K562 (cell line): ENCODE data around the gene GJA4. TPM values are rescaled to one million over a fixed set of nuclear protein-coding genes. Genes with fewer than 3 reads are reported as not detected.

ENCODE experiments used
- ATAC-seq: fragments of 200-7000 bp; cut with Tn5 transposase; 3 replicates; pipeline ENCODE4 v1.9.1; 2020; ENCODE audit warnings: moderate library complexity
- BruUV-seq: library from RNA; stranded (reverse); fragments of 400-500 nt; replicated peaks from 2 replicates; lab custom pipeline; 2021; lab: Mats Ljungman, UMichigan
- CTCF ChIA-PET: fragments of 300-600 bp; formaldehyde crosslinking; extraction: SDS; loops from one replicate; lab custom pipeline; 2021; ENCODE audit warnings: low intra/inter-chr PET ratio; lab: Yijun Ruan, JAX
- POLR2A ChIA-PET: fragments of 300-600, 350-650 bp; sonication (Branson Sonifier 250); formaldehyde crosslinking; extraction: SDS; loops from one replicate; lab custom pipeline; 2021; ENCODE audit warnings: antibody characterized with exemption, inconsistent platforms; lab: Yijun Ruan, JAX
- DNase-seq, 4 experiments: peaks; one replicate each; pipeline versions ENCODE4 v3.0.0 to v3.0.0-alpha.2; 2011 to 2018; ENCODE audit warnings: low spot score in 3 of 4, mixed read lengths in 3 of 4; ENCODE audit errors: extremely low read depth in 1 of 4
- FAIRE-seq: peaks from 2 replicates; lab custom pipeline; 2011; peaks lifted over from hg19 to GRCh38; lab: Jason Lieb, UNC
- H2AFZ ChIP-seq: 2 replicates; pipeline ENCODE4 v1.6.0; 2011; ENCODE audit warnings: low read depth, low read length, control low read depth, inconsistent platforms
- H3K27ac ChIP-seq: fragments of 200-600 bp; 3 replicates; pipeline ENCODE4 v1.8.0; 2011; ENCODE audit warnings: low read depth, mild to moderate bottlenecking, control low read depth, inconsistent platforms, low read length, moderate library complexity, mixed read lengths; ENCODE audit errors: extremely low read depth
- H3K27me3 ChIP-seq, 2 experiments: fragments of 300-600 bp in 1 of 2; 2 replicates in 1 of 2; 3 replicates in 1 of 2; pipeline versions ENCODE4 v1.6.0 to v1.8.0; 2011; ENCODE audit warnings: inconsistent platforms in 2 of 2, low read length in 2 of 2, mild to moderate bottlenecking in 1 of 2, mixed read lengths in 1 of 2, moderate library complexity in 1 of 2; ENCODE audit not compliant: control insufficient read depth in 2 of 2, insufficient read depth in 2 of 2
- H3K36me3 ChIP-seq: fragments of 300-600 bp; 3 replicates; pipeline ENCODE4 v1.8.0; 2011; ENCODE audit warnings: mild to moderate bottlenecking, low read length, inconsistent platforms; ENCODE audit not compliant: control insufficient read depth, insufficient read depth
- H3K4me1 ChIP-seq, 2 experiments: fragments of 200-600 bp in 1 of 2; replicated peaks in 1 of 2; 2 replicates in 1 of 2; 3 replicates in 1 of 2; pipeline versions ENCODE4 v1.5.1 to v1.8.0; 2011; ENCODE audit warnings: inconsistent platforms in 2 of 2, low read length in 2 of 2, mild to moderate bottlenecking in 1 of 2, mixed read lengths in 1 of 2, moderate library complexity in 1 of 2; ENCODE audit not compliant: control insufficient read depth in 2 of 2, insufficient read depth in 2 of 2
- H3K4me2 ChIP-seq: 2 replicates; pipeline ENCODE4 v1.6.1; 2011; ENCODE audit warnings: low read length, control low read depth, inconsistent platforms, mixed read lengths; ENCODE audit not compliant: insufficient read depth
- H3K4me3 ChIP-seq: fragments of 200-600 bp; sonication (generic), shearing (Covaris generic); 2 replicates; pipeline ENCODE4 v1.5.1; 2016; ENCODE audit warnings: control low read depth, inconsistent platforms
- H3K79me2 ChIP-seq: fragments of 200-600 bp; 3 replicates; pipeline ENCODE4 v1.8.0; 2011; ENCODE audit warnings: low read length, inconsistent platforms; ENCODE audit not compliant: control insufficient read depth, insufficient read depth
- H3K9ac ChIP-seq, 2 experiments: 2 replicates each; pipeline versions ENCODE4 v1.6.0 to v1.6.1; 2011; ENCODE audit warnings: low read depth in 2 of 2, low read length in 2 of 2, control low read depth in 1 of 2, inconsistent platforms in 1 of 2, mild to moderate bottlenecking in 1 of 2, mixed read lengths in 1 of 2; ENCODE audit not compliant: insufficient read depth in 1 of 2
- H3K9me1 ChIP-seq: one replicate; pipeline ENCODE4 v1.6.0; 2011; ENCODE audit warnings: inconsistent platforms, mild to moderate bottlenecking, low read length, moderate library complexity; ENCODE audit not compliant: control insufficient read depth, insufficient read depth
- H3K9me3 ChIP-seq: replicated peaks from 2 replicates; pipeline ENCODE4 v1.5.1; 2011; ENCODE audit warnings: low read depth, low read length, inconsistent platforms; ENCODE audit not compliant: control insufficient read depth, insufficient read depth
- H4K20me1 ChIP-seq: replicated peaks from 2 replicates; pipeline ENCODE4 v1.6.1; 2011; ENCODE audit warnings: low read length, inconsistent platforms, mixed read lengths; ENCODE audit not compliant: control insufficient read depth, insufficient read depth
- CREBBP ChIP-seq: IDR thresholded peaks from one replicate; pipeline ENCODE4 v1.6.1; 2012; ENCODE audit warnings: low read depth, mild to moderate bottlenecking, control low read depth, inconsistent platforms, low read length
- MAFF ChIP-seq: IDR thresholded peaks from 2 replicates; pipeline ENCODE4 v1.6.1; 2012; ENCODE audit warnings: low read length, improper control_type of control experiment
- NR1H2 ChIP-seq: sonication (generic); formaldehyde crosslinking; IDR thresholded peaks from 2 replicates; pipeline ENCODE4 v1.4.0; 2020; ENCODE audit warnings: mild to moderate bottlenecking, missing genetic modification reagents
- SRSF7 ChIP-seq: fragments of 200-400 bp; formaldehyde crosslinking; optimal IDR thresholded peaks from 2 replicates; pipeline ENCODE3; 2017; ENCODE audit warnings: mild to moderate bottlenecking, low read depth, low read length
- XRCC5 ChIP-seq: fragments of 200-400 bp; formaldehyde crosslinking; IDR thresholded peaks from 2 replicates; pipeline ENCODE4 v1.6.1; 2017; ENCODE audit warnings: low read depth, mild to moderate bottlenecking, low read length
- ZBTB12 ChIP-seq: fragments of 250-450 bp; sonication (Bioruptor Pico); IDR thresholded peaks from 2 replicates; pipeline ENCODE4 v1.4.0; 2020
- ZFP30 ChIP-seq: fragments of 250-450 bp; sonication (Bioruptor Pico); IDR thresholded peaks from 2 replicates; pipeline ENCODE4 v1.8.0; 2022; ENCODE audit warnings: moderate library complexity, mild to moderate bottlenecking, inconsistent platforms, borderline replicate concordance
- ZNF274 ChIP-seq: IDR thresholded peaks from 2 replicates; pipeline ENCODE4 v1.6.1; 2011; ENCODE audit warnings: low read depth, mild to moderate bottlenecking, low read length, moderate library complexity, borderline replicate concordance
- ZNF561 ChIP-seq: fragments of 450-650 bp; formaldehyde crosslinking; conservative IDR thresholded peaks from 2 replicates; pipeline ENCODE4 v1.4.0; 2020; ENCODE audit warnings: mild to moderate bottlenecking, moderate library complexity
- WGBS: fragments of 100-300 bp; shearing (Covaris generic); methylation state at CpG from one replicate; pipeline ENCODE4 v1.1.6; 2016; ENCODE audit warnings: low coverage, mixed read lengths; ENCODE audit not compliant: insufficient coverage; ENCODE audit errors: missing lambda C conversion rate; 5-methylcytosine and 5-hydroxymethylcytosine counted together
- in situ Hi-C: fragments of 300-500 bp; cut with MboI; formaldehyde crosslinking; loops from 4 replicates; pipeline ENCODE4 v1.15.0; 2018; ENCODE audit warnings: inconsistent platforms, mixed read lengths
- intact Hi-C: fragments of 100-400 bp; cut with micrococcal nuclease; formaldehyde crosslinking; loops from 2 replicates; pipeline ENCODE4 v1.14.2; 2022
- polyA plus RNA-seq, 8 experiments: library from polyadenylated mRNA; depleted of rRNA in 4 of 8; stranded (reverse) in 5 of 8; unstranded in 3 of 8; fragments of >200 nt; fragmentation: Nextera tagmentation in 2 of 8; fragmentation: Illumina TruSeq in 1 of 8; extraction: Ambion mirVana in 2 of 8; extraction: Trizol in 1 of 8; gene quantifications; 2 replicates each; pipeline versions ENCODE4 v1.2.1 to v1.2.3, GENCODE V29; 2011 to 2014; ENCODE audit warnings: inconsistent platforms in 1 of 8, missing spikeins in 1 of 8
- total RNA-seq, 7 experiments: library from RNA; depleted of rRNA in 6 of 7; stranded (reverse); fragments of >200 nt in 6 of 7; fragmentation: Illumina TruSeq in 2 of 7; extraction: Trizol in 2 of 7; gene quantifications; 2 replicates each; pipeline versions ENCODE4 v1.2.1 to v1.2.3, GENCODE V29; 2011 to 2021; ENCODE audit warnings: low replicate concordance in 1 of 7
- TF ChIP-seq, protein P1 (sequence below): sonication (generic); IDR thresholded peaks from 2 replicates; pipeline ENCODE4 v1.6.1; 2016
- TF ChIP-seq, protein P2 (sequence below): sonication (generic); formaldehyde crosslinking; IDR thresholded peaks from 2 replicates; pipeline ENCODE4 v1.8.0; 2023; ENCODE audit warnings: missing genetic modification reagents, mild to moderate bottlenecking, borderline replicate concordance
- TF ChIP-seq, protein P3 (sequence below): fragments of 150-350 bp; conservative IDR thresholded peaks from 2 replicates; pipeline ENCODE4 v1.6.1; 2014; ENCODE audit warnings: low read length

Gene GJA4
- total and polyA plus RNA-seq, 9 of the 15 experiments (the other 6 are each of a cell fraction or from before 2014, with no cell fraction given) = 0.16 to 0.24 TPM; not detected in 7

GRCh38 chr1:34744851-34745250, 47.9 kb upstream of the GJA4 start:
- in situ Hi-C loops = loop anchor here (10.0 kb wide), 1 partner anchor 1110 kb away; no protein-coding TSS in a partner anchor
- ChIA-PET CTCF (no interaction called here), POLR2A (no interaction called here)
- Histone ChIP-seq H3K27me3 (peaks cover 6 to 28% of the 10 kb centered on the region in 2 experiments; a peak in 3 of 5 replicates), H3K9ac (no peak overlapping the region), H2AFZ (no peak overlapping the region), H3K4me1 (no peaks in the 10 kb centered on the region), H3K9me3 (no peaks in the 10 kb centered on the region), H3K36me3 (no peaks in the 10 kb centered on the region), H3K79me2 (no peaks in the 10 kb centered on the region), H3K9me1 (no peaks in the 10 kb centered on the region), H3K4me3 (no peak overlapping the region), H3K27ac (no peak overlapping the region), H3K4me2 (no peak overlapping the region), H4K20me1 (peaks cover 11% of the 10 kb centered on the region)
- 0% methylated on average over 3 of the region's 3 CpGs for WGBS
- no peak for ATAC-seq
- no TSS peak for BruUV-seq
- no peak for FAIRE-seq
- no peak for DNase-seq
- intact Hi-C loops = loop anchor here (5.0 kb wide), 1 partner anchor 283 kb away; no protein-coding TSS in a partner anchor
- TF ChIP-seq NR1H2 (no peak), ZNF561 (CRISPR knock-in tag) (no peak), ZBTB12 (CRISPR knock-in tag) (no peak), XRCC5 (no peak), CREBBP (no peak), ZNF274 (no peak), ZFP30 (CRISPR knock-in tag) (no peak), MAFF (no peak), SRSF7 (no peak)
- TF ChIP-seq, protein P1, sequence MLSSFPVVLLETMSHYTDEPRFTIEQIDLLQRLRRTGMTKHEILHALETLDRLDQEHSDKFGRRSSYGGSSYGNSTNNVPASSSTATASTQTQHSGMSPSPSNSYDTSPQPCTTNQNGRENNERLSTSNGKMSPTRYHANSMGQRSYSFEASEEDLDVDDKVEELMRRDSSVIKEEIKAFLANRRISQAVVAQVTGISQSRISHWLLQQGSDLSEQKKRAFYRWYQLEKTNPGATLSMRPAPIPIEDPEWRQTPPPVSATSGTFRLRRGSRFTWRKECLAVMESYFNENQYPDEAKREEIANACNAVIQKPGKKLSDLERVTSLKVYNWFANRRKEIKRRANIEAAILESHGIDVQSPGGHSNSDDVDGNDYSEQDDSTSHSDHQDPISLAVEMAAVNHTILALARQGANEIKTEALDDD = no peak
- TF ChIP-seq, protein P2, sequence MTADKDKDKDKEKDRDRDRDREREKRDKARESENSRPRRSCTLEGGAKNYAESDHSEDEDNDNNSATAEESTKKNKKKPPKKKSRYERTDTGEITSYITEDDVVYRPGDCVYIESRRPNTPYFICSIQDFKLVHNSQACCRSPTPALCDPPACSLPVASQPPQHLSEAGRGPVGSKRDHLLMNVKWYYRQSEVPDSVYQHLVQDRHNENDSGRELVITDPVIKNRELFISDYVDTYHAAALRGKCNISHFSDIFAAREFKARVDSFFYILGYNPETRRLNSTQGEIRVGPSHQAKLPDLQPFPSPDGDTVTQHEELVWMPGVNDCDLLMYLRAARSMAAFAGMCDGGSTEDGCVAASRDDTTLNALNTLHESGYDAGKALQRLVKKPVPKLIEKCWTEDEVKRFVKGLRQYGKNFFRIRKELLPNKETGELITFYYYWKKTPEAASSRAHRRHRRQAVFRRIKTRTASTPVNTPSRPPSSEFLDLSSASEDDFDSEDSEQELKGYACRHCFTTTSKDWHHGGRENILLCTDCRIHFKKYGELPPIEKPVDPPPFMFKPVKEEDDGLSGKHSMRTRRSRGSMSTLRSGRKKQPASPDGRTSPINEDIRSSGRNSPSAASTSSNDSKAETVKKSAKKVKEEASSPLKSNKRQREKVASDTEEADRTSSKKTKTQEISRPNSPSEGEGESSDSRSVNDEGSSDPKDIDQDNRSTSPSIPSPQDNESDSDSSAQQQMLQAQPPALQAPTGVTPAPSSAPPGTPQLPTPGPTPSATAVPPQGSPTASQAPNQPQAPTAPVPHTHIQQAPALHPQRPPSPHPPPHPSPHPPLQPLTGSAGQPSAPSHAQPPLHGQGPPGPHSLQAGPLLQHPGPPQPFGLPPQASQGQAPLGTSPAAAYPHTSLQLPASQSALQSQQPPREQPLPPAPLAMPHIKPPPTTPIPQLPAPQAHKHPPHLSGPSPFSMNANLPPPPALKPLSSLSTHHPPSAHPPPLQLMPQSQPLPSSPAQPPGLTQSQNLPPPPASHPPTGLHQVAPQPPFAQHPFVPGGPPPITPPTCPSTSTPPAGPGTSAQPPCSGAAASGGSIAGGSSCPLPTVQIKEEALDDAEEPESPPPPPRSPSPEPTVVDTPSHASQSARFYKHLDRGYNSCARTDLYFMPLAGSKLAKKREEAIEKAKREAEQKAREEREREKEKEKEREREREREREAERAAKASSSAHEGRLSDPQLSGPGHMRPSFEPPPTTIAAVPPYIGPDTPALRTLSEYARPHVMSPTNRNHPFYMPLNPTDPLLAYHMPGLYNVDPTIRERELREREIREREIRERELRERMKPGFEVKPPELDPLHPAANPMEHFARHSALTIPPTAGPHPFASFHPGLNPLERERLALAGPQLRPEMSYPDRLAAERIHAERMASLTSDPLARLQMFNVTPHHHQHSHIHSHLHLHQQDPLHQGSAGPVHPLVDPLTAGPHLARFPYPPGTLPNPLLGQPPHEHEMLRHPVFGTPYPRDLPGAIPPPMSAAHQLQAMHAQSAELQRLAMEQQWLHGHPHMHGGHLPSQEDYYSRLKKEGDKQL (CRISPR knock-in tag) = no peak
- TF ChIP-seq, protein P3, sequence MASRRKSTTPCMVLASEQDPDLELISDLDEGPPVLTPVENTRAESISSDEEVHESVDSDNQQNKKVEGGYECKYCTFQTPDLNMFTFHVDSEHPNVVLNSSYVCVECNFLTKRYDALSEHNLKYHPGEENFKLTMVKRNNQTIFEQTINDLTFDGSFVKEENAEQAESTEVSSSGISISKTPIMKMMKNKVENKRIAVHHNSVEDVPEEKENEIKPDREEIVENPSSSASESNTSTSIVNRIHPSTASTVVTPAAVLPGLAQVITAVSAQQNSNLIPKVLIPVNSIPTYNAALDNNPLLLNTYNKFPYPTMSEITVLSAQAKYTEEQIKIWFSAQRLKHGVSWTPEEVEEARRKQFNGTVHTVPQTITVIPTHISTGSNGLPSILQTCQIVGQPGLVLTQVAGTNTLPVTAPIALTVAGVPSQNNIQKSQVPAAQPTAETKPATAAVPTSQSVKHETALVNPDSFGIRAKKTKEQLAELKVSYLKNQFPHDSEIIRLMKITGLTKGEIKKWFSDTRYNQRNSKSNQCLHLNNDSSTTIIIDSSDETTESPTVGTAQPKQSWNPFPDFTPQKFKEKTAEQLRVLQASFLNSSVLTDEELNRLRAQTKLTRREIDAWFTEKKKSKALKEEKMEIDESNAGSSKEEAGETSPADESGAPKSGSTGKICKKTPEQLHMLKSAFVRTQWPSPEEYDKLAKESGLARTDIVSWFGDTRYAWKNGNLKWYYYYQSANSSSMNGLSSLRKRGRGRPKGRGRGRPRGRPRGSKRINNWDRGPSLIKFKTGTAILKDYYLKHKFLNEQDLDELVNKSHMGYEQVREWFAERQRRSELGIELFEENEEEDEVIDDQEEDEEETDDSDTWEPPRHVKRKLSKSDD = no peak
